Activated naive CD4-positive, alpha-beta T cell treated with anti-CD3 and anti-CD28 coated beads, Interleukin-2, amount 50 U/mL, for 24 hours (primary cell): ENCODE results near the gene KDM5C.

ENCODE experiments used
- H3K27ac Mint-ChIP-seq: one replicate; pipeline ENCODE4 v1.8.0; 2021; ENCODE audit warnings: mild to moderate bottlenecking, mixed read lengths
- H3K27me3 Mint-ChIP-seq: one replicate; pipeline ENCODE4 v1.8.0; 2021; ENCODE audit warnings: mixed read lengths
- H3K36me3 Mint-ChIP-seq: one replicate; pipeline ENCODE4 v1.8.0; 2021; ENCODE audit warnings: mixed read lengths
- H3K4me1 Mint-ChIP-seq: one replicate; pipeline ENCODE4 v1.8.0; 2021; ENCODE audit warnings: mixed read lengths
- H3K4me3 Mint-ChIP-seq: one replicate; pipeline ENCODE4 v1.8.0; 2021; ENCODE audit warnings: mild to moderate bottlenecking, mixed read lengths
- H3K9me3 Mint-ChIP-seq: one replicate; pipeline ENCODE4 v1.8.0; 2021; ENCODE audit warnings: mixed read lengths

Gene KDM5C

DNA sequence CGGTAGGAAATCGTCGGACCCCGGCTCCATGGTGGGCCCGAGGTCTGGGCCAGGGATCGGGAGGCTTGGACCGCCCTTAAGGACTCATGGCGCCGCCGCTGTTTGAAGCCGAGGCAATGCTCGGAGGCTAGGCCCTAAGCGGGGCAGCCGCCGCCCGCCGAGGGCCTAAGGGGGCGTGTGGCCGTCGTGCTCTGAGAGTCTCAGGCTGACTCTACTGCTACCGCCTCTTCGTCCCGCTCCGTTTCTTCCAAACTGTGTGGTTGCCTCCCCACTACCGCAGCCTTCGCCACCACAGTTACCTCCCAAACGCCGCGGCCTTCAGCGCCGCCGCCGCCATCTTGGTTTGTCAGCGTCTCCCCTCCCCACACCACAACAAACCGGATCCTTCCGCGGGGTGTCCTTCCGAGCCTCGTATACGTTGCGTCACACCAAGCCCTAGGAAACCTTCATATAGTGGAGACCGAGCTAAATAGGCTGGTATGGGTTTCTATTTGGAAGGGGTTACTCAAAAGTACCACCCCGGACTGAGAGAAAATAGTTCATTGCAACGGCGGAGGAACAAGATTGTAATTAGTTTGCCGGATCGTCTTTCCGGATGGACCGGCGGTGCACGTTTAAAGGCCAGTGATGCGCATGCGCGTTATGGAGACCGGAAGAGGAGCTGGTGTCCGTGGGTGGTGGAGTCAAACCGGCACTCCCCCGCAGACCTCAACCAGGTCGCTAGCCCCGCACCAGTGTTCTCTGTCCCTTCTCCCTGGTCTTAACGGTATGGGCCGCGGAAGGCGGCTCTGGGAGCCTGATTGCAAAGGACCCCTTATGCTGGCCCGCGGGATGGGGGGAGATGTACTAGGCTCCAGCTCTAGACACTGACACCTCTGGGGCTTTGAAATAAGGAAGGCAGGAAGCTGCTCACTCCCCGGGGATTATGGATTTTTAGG lies at the start of gene KDM5C:
Gene KDM5C, minus strand, starts transcription at position 348 of the 938 bp plus-strand sequence. Its CDS starts 318 bp downstream, at position 30.
- Mint-ChIP-seq H3K9me3 (no peaks in the 10 kb centered on the region), H3K36me3 (peaks cover 4% of the 10 kb centered on the region), H3K4me3 (peak within 1 kb of the TSS; percentile 97), H3K27ac (peak within 1 kb of the TSS; percentile 100), H3K27me3 (no peaks in the 10 kb centered on the region), H3K4me1 (peaks cover 28% of the 10 kb centered on the region)

- no peaks in the 10 kb centered on the region for H3K9me3 Mint-ChIP-seq
- H3K36me3 Mint-ChIP-seq, result no peaks in the 10 kb centered on the region
- H3K27me3 Mint-ChIP-seq, result no peaks in the 10 kb centered on the region
- H3K4me1 Mint-ChIP-seq, result no peaks in the 10 kb centered on the region
- no peak overlapping the region for H3K4me3 Mint-ChIP-seq
- H3K27ac Mint-ChIP-seq, result no peak overlapping the region
Measured at GRCh38 chrX:53272808-53273337, 47.9 kb upstream of the KDM5C start.

- Mint-ChIP-seq H3K4me1 (no peaks in the 10 kb centered on the region), H3K36me3 (no peaks in the 10 kb centered on the region), H3K27me3 (no peaks in the 10 kb centered on the region), H3K4me3 (no peak overlapping the region), H3K27ac (no peak overlapping the region), H3K9me3 (no peaks in the 10 kb centered on the region)
Measured at GRCh38 chrX:53269536-53270107, 44.6 kb upstream of the KDM5C start.

DNA sequence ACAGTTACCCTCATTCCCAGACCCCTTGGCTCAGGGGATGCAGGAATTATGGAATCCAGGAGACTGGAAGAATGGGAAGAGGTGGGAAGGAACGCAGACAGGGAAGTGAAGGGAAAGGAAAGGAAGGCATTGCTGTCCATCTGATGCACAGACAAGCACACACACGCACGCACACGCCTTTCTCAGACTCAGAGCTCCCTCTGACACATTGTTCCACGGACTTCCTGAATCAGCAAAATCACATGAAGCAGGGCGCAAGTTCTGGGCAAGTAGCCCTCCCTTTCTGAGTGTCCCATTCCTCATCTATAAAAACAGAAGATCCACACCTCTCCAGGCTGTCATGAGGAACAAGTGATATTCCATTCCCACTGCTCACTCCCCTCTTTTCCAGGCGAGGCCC lies 43.2 kb upstream of the KDM5C start:
- H3K27ac Mint-ChIP-seq, result no peak overlapping the region
- peaks cover 7% of the 10 kb centered on the region for H3K4me1 Mint-ChIP-seq
- H3K27me3 Mint-ChIP-seq, result no peaks in the 10 kb centered on the region
- H3K9me3 Mint-ChIP-seq, result no peaks in the 10 kb centered on the region
- no peaks in the 10 kb centered on the region for H3K36me3 Mint-ChIP-seq
- H3K4me3 Mint-ChIP-seq, result no peak overlapping the region

DNA sequence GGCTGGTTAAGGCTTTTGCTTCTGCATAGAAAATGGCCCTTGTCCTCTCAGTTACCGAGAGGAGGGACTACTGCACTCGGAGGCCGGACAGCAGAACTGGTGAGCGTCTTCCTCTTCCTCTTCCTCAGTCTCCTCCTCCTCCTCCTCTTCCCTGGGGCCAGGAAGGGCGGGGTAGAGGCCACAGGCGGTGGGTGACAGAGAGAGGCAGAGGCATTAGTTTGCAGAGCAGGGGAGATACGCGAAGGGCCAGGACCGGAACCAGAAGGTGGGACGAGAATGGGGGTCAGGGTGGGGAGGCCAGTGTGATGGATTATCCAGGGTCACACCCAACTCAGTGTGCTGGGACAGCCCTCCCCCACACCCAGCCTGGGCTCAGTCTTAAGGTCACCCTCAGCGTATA lies 41.9 kb upstream of the KDM5C start:
- no peak overlapping the region for H3K4me3 Mint-ChIP-seq

GRCh38 chrX:53265771-53266574 lies 41.0 kb upstream of the KDM5C start:
- no peak overlapping the region for H3K27ac Mint-ChIP-seq
- H3K4me3 Mint-ChIP-seq, result no peak overlapping the region
- H3K9me3 Mint-ChIP-seq, result no peaks in the 10 kb centered on the region
- H3K36me3 Mint-ChIP-seq, result no peaks in the 10 kb centered on the region
- peaks cover 23% of the 10 kb centered on the region for H3K4me1 Mint-ChIP-seq
- H3K27me3 Mint-ChIP-seq, result no peaks in the 10 kb centered on the region

More for the DNA sequence above, 41.9 kb upstream of the KDM5C start:
- H3K27ac Mint-ChIP-seq, result no peak overlapping the region
- H3K27me3 Mint-ChIP-seq, result no peaks in the 10 kb centered on the region
- H3K4me1 Mint-ChIP-seq, result peaks cover 15% of the 10 kb centered on the region
- H3K9me3 Mint-ChIP-seq, result no peaks in the 10 kb centered on the region
- no peaks in the 10 kb centered on the region for H3K36me3 Mint-ChIP-seq

DNA sequence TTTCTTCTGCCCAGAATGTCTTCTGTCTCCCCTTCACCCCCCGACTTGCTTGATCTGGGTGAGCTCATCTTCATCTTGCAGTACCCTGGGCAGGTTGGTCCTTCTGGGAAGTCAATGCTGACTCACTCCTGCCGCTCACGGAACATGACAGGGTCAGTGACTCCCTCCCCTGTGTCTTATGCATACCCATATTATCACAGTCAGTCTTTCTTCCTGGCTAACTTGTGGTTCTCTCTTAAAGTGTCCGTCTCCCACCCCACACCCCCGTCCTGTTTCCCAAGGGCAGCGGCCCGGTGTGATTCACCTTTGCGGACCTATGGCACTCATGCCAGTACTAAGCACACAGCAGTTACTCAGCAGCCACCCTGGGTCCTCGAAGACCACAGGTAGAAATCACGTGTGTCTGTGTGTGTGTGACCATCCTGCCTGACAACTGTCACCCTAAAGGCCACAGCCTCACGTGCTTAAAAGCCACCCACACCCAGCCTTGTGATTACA lies 38.6 kb upstream of the KDM5C start:
- Mint-ChIP-seq H3K4me3 (no peak overlapping the region), H3K27me3 (no peaks in the 10 kb centered on the region), H3K4me1 (peaks cover 23% of the 10 kb centered on the region), H3K27ac (no peak overlapping the region), H3K9me3 (no peaks in the 10 kb centered on the region), H3K36me3 (no peaks in the 10 kb centered on the region)

DNA sequence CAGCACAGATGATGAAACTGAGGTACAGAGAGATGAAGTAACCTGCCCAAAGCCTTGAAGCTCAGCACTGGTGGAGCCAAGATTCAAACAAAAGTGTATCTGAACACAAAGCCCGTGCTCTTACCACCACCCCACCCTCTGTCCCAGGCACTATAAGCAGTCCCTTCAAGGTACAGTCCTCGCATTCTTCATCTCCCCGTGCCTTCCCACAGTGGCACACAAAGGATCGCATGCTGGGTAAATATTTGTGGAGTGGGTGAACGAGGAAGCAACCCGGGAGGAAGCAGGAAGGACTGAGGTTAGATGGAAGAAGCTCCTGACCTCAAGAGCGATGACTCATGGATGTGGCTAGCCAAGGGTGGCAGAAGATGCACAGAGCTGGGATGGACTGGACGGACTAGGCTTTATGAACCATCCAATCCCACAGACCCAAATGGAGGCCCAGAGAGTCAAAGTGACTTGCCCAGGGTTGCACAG lies 37.9 kb upstream of the KDM5C start:
- Mint-ChIP-seq H3K4me3 (no peak overlapping the region), H3K9me3 (no peaks in the 10 kb centered on the region), H3K36me3 (no peaks in the 10 kb centered on the region), H3K4me1 (peaks cover 23% of the 10 kb centered on the region), H3K27me3 (no peaks in the 10 kb centered on the region), H3K27ac (no peak overlapping the region)

DNA sequence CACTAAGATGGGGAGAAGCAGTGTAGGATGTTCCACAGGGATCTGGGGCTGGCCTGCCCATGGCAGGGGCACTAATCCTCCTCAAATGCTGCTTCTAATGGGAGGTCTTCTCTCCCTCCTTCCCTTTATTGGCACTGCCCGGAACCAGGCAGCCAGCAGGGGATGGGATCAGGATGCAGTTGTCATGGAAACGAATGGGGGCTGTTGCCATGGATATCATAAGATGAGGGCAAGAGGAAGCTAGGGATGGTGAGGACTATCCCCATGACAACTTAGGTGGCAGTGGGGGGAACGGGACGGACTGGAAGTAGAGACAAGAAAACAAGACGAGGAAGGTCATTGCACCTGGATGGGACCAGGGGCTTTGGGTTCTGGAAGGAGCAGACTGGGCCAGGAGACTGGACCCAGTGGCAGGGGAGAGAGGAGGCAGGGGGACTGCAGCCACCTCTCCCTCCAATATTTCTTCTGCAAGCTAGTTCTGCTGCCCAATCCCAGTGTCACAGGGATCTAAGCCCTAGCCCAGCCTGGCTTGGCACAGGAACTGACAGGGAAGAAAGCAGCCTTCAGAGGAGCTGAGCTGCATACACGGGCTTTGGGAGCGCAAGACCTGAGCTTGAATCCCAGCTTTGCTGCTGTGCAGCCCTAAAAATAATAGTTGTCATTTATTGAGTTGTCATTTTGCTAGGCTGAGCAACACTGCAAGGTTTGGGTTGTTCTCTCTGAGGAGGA lies 37.3 kb upstream of the KDM5C start:
- H3K4me3 Mint-ChIP-seq, result no peak overlapping the region
- no peak overlapping the region for H3K27ac Mint-ChIP-seq
- H3K36me3 Mint-ChIP-seq, result no peaks in the 10 kb centered on the region
- no peaks in the 10 kb centered on the region for H3K27me3 Mint-ChIP-seq
- H3K9me3 Mint-ChIP-seq, result no peaks in the 10 kb centered on the region
- peaks cover 23% of the 10 kb centered on the region for H3K4me1 Mint-ChIP-seq

DNA sequence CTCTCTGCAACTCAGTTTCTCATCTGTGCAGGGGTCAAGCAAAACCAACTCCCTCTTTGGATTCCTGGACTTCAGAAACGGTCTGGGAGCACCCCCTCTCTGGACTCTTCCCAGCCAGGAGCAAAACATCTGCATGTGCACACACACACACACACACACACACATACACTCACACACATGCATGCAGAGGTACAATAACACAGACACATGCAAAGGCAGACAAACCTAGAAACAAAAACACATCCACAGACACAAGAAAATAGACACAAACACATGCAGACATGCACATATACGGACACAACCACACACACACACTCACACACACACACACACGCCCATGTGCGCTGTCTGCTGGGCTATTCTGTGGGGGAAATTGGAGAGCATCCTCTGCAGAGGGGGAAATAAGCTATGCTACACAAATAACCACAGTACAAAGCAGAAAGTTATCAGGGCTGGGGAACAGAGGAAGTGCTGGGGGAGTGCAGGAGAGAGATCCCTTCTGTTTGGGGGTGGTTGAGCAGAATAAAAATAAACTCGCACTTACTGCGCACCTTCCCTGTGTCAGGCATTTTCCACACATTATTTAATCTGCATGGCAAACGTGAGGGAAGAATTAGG lies 36.5 kb upstream of the KDM5C start:
- peaks cover 23% of the 10 kb centered on the region for H3K4me1 Mint-ChIP-seq

DNA sequence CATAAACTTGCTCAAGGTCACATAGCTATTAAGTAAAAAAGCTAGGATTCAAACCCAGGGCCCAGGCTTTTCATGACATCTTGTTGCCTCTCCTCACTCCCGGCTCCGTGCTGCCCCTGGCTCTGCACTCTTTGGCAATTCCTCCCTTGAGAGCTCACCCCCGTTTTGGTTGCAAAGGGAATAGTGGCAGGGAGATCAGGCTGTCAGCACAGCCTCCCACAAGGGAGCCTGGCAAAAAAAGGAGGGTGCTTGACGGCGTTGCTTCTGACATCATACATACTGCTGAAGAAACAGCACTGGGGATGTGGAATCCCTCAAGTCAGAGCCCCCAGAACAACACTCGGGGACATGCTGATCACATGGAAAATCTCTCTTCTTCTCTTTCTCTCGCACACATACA lies 35.8 kb upstream of the KDM5C start:
- H3K4me1 Mint-ChIP-seq, result peaks cover 23% of the 10 kb centered on the region
- H3K9me3 Mint-ChIP-seq, result no peaks in the 10 kb centered on the region
- no peak overlapping the region for H3K4me3 Mint-ChIP-seq
- no peaks in the 10 kb centered on the region for H3K36me3 Mint-ChIP-seq
- H3K27me3 Mint-ChIP-seq, result no peaks in the 10 kb centered on the region
- no peak overlapping the region for H3K27ac Mint-ChIP-seq

More for the DNA sequence above, 36.5 kb upstream of the KDM5C start:
- Mint-ChIP-seq H3K27ac (no peak overlapping the region), H3K4me3 (no peak overlapping the region), H3K36me3 (no peaks in the 10 kb centered on the region), H3K9me3 (no peaks in the 10 kb centered on the region), H3K27me3 (no peaks in the 10 kb centered on the region)

DNA sequence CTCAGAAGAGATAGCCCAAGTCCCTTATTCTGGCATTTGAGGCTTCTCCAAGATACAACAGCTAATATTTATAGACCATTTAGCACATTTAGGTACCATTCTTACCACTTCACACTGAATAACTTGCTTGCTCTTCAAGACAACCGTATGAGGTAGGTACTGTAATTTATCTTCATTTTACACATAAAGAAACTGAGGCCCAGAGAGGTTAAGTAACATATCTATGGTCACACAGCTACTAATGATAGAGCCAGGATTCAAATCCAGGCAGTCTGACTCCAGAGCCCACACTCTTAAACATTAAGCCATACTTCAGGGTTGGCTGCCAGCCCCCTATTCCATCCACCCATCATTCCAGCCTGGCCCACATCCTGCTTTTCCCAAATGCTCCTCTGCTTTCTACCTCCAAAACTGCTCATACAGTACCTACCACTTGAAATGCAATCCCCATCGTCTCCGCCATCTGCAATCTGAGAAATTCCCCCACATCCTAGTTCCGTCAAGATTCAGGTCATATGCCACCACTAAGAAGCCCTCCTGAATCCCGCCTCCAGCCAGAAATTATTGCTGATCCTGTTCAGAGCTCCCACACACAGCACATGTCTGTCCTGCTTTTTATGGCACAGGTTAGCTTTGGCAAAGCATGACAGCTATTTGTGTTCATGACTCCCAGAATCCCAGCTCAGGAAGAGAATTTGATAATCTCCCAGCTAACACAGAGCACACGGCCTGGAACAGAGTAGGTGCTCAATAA lies 32.8 kb upstream of the KDM5C start:
- Mint-ChIP-seq H3K9me3 (no peaks in the 10 kb centered on the region), H3K4me1 (peaks cover 14% of the 10 kb centered on the region), H3K4me3 (no peak overlapping the region), H3K27me3 (no peaks in the 10 kb centered on the region), H3K27ac (no peak overlapping the region), H3K36me3 (no peaks in the 10 kb centered on the region)

GRCh38 chrX:53257166-53257565 lies 32.2 kb upstream of the KDM5C start:
- no peak overlapping the region for H3K27ac Mint-ChIP-seq
- no peak overlapping the region for H3K4me3 Mint-ChIP-seq
- no peaks in the 10 kb centered on the region for H3K27me3 Mint-ChIP-seq
- no peaks in the 10 kb centered on the region for H3K9me3 Mint-ChIP-seq
- peaks cover 10% of the 10 kb centered on the region for H3K4me1 Mint-ChIP-seq
- H3K36me3 Mint-ChIP-seq, result no peaks in the 10 kb centered on the region
